ENCODE measurements around the gene SHROOM3.
"Not testable (repeated sequence)": the region's sequence is repeated elsewhere in the genome, so short reads cannot be mapped to it uniquely, and the experiment has no call there.

Gene SHROOM3

GRCh38 chr4:76716658-76717057 is 281.6 kb downstream of the SHROOM3 start:
- no peak for DNase-seq (ENCODE audit: low read depth in 4 of 4, low spot score in 1 of 4)

- DNase-seq (ENCODE audit: low read depth in 4 of 4, low spot score in 1 of 4), result no peak
Measured at GRCh38 chr4:76717431-76717830, 282.4 kb downstream of the SHROOM3 start.

GRCh38 chr4:76718021-76718420 is 283.0 kb downstream of the SHROOM3 start:
- DNase-seq (ENCODE audit: low read depth in 4 of 4, low spot score in 1 of 4), result no peak

GRCh38 chr4:76718831-76719230 is 283.8 kb downstream of the SHROOM3 start:
- no peak for DNase-seq (ENCODE audit: low read depth in 4 of 4, low spot score in 1 of 4)

- no peak for DNase-seq (ENCODE audit: low read depth in 4 of 4, low spot score in 1 of 4)
Measured at GRCh38 chr4:76720121-76720520, 285.1 kb downstream of the SHROOM3 start.

GRCh38 chr4:76722146-76722545 is 287.1 kb downstream of the SHROOM3 start:
- DNase-seq (ENCODE audit: low read depth in 4 of 4, low spot score in 1 of 4), result not testable (repeated sequence)

- DNase-seq (ENCODE audit: low read depth in 4 of 4, low spot score in 1 of 4), result no peak
Measured at GRCh38 chr4:76722838-76723237, 287.8 kb downstream of the SHROOM3 start.

- DNase-seq (ENCODE audit: low read depth in 4 of 4, low spot score in 1 of 4), result no peak
Measured at GRCh38 chr4:76723373-76723772, 288.3 kb downstream of the SHROOM3 start.

GRCh38 chr4:76723924-76724323 is 288.9 kb downstream of the SHROOM3 start:
- no peak for DNase-seq (ENCODE audit: low read depth in 4 of 4, low spot score in 1 of 4)

GRCh38 chr4:76725039-76725438 is 290.0 kb downstream of the SHROOM3 start:
- DNase-seq (ENCODE audit: low read depth in 4 of 4, low spot score in 1 of 4), result no peak

GRCh38 chr4:76726176-76726575 is 291.1 kb downstream of the SHROOM3 start:
- DNase-seq (ENCODE audit: low read depth in 4 of 4, low spot score in 1 of 4), result no peak

GRCh38 chr4:76726631-76727030 is 291.6 kb downstream of the SHROOM3 start:
- DNase-seq (ENCODE audit: low read depth in 4 of 4, low spot score in 1 of 4), result no peak

GRCh38 chr4:76727934-76728333 is 292.9 kb downstream of the SHROOM3 start:
- DNase-seq (ENCODE audit: low read depth in 4 of 4, low spot score in 1 of 4), result not testable (repeated sequence)

- DNase-seq (ENCODE audit: low read depth in 4 of 4, low spot score in 1 of 4), result no peak
Measured at GRCh38 chr4:76729460-76729859, 294.4 kb downstream of the SHROOM3 start.

GRCh38 chr4:76729980-76730379 is 295.0 kb downstream of the SHROOM3 start:
- DNase-seq (ENCODE audit: low read depth in 4 of 4, low spot score in 1 of 4), result no peak

GRCh38 chr4:76732246-76732645 is 297.2 kb downstream of the SHROOM3 start:
- DNase-seq (ENCODE audit: low read depth in 4 of 4, low spot score in 1 of 4), result no peak

- no peak for DNase-seq (ENCODE audit: low read depth in 4 of 4, low spot score in 1 of 4)
Measured at GRCh38 chr4:76733068-76733771, 298.2 kb downstream of the SHROOM3 start.

GRCh38 chr4:76736414-76736813 is 301.4 kb downstream of the SHROOM3 start:
- no peak for DNase-seq (ENCODE audit: low read depth in 4 of 4, low spot score in 1 of 4)

- no peak for DNase-seq (ENCODE audit: low read depth in 4 of 4, low spot score in 1 of 4)
Measured at GRCh38 chr4:76737180-76737579, 302.2 kb downstream of the SHROOM3 start.

GRCh38 chr4:76737771-76738085 is 302.7 kb downstream of the SHROOM3 start:
- DNase-seq (ENCODE audit: low read depth in 4 of 4, low spot score in 1 of 4), result no peak

GRCh38 chr4:76738086-76738931 is 303.3 kb downstream of the SHROOM3 start:
- peak in 1 of 4 experiments; percentile 13 for DNase-seq (ENCODE audit: low read depth in 4 of 4, low spot score in 1 of 4)

- DNase-seq (ENCODE audit: low read depth in 4 of 4, low spot score in 1 of 4), result no peak
Measured at GRCh38 chr4:76740192-76740591, 305.2 kb downstream of the SHROOM3 start.
